HG03521 (cell line): Measurements from ENCODE around the gene ZNF107.
"Not testable (repeated sequence)": the region's sequence is repeated elsewhere in the genome, so short reads cannot be mapped to it uniquely, and the experiment has no call there.

Source experiments
- ATAC-seq: cut with Tn5 transposase; IDR thresholded peaks from one replicate; pipeline ENCODE4 v1.9.1; 2021; ENCODE audit warnings: mild to moderate bottlenecking, moderate library complexity; ENCODE audit not compliant: unreplicated experiment

Gene ZNF107

DNA sequence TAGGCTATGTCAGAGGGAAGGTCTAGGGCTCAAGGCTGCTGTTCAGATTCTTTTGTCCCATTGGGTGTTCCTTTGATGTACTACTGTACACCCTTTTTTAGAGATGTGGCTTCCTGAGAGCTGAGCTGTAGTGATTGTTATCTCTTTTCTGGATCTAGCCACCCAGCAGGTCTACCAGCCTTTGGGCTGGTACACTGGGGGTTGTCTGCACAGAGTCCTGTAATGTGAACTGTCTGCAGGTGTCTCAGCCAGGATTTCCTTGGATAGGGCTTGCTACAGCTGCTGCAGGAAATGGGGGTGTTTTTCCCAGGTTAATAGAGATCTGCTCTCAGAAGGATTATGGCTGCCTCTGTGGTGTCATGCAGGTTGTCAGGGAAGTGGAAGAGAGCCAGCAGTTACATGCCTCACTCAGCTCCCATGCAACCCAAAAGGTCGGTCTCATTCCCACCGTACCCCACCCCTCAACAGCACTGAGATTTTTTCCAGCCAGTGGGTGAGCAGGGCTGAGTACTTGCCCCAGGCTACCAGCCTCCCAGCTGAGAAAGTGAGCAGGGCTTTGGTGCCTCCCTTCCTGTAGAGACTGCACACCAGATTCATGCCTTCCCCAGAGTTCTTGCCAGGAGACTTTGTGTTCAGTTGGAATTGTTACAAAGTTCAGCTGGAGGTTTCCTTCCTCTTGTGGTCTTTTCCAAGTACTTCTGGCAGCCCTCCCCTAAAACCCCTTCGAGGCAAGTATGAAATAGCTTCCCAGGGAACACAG is 63.3 kb downstream of the ZNF107 start:
- no peak for ATAC-seq

DNA sequence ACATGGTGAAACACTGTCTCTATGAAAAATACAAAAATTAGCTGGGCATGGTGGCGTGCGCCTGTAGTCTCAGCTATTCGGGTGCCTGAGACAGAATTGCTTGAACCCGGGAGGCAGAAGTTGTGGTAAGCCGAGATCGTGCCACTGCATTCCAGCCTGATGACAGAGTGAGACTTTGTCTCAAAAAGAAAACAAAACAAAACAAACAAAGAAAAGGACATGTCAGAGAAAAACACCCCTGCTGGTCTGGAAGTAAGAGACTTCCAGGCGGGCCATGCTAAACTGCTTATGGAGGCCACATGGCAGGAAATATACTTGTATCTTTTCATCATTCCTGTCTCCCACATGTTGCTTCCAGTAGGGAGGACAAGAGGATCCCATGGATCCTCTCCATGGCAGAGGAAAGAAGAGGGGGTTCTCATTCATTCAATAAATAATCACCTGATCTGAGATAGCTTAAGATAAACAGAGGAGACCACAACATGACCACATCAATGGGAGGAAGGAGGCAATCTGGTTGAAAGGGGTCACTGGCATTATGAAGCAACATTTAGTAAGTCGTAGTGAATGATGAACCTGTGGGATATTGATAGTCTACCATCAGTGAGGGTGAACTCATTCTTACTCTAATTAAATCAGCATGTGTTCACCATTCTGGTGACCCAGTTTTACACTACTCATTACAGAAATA is 67.8 kb downstream of the ZNF107 start:
- no peak for ATAC-seq

DNA sequence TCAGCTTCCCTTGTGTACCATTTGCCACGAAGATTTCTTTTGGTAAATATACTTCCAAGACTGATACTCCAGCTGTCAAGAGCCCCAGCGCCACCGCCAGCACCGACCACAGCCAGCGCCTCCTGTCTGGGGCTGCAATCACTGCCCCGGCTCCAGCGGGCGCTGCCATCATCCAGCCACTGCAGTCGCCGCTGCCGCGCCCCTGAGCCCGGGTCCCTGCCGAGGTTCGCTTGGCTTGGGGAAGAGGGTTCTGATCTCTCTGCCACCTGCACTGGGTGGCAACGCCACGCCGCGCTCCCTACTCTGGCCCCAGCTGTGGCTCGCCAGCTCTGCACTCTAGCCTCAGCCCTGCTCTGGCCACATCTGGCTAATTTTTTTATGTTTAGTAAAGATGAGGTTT is 70.6 kb downstream of the ZNF107 start:
- ATAC-seq: no peak

DNA sequence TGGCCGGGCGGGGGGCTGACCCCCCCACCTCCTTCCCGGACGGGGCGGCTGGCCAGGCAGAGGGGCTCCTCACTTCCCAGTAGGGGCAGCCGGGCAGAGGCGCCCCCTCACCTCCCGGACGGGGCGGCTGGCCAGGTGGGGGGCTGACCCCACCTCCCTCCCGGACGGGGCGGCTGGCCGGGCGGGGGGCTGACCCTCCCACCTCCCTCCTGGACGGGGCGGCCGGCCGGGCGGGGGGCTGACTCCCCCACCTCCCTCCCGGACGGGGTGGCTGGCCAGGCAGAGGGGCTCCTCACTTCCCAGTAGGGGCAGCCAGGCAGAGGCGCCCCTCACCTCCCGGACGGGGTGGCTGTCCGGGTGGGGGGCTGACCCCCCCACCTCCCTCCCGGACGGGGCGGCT is 72.5 kb downstream of the ZNF107 start:
- ATAC-seq: not testable (repeated sequence)

DNA sequence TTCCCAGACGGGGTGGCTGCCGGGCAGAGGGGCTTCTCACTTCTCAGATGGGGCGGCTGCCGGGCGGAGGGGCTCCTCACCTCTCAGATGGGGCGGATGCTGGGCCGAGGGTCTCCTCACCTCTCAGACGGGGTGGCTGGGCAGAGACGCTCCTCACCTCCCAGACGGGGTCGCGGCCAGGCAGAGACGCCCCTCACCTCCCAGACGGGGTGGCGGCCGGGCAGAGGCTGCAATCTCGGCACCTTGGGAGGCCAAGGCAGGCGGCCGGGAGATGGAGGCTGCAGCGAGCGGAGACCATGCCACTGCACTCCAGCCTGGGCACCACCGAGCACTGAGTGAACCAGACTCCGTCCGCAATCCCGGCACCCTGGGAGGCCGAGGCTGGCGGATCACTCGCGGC is 73.0 kb downstream of the ZNF107 start:
- ATAC-seq: not testable (repeated sequence)

DNA sequence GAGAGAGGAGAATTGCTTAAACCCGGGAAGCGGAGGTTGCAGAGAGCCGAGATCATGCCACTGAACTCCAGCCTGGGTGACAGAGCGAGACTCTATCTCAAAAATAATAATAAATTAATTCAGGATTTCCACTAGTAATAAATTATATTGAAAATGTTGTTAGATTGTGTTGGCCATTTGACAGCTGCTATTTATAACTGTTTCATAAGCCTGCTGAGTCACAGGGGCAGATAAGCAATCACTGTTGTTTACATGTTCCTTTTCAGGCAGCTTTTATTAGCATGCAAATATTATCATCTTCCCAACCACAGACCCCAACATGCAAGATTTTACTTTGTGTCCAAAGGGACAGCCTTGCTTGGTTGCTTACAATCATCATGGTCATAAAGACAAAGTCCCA is 78.7 kb downstream of the ZNF107 start:
- ATAC-seq: no peak

DNA sequence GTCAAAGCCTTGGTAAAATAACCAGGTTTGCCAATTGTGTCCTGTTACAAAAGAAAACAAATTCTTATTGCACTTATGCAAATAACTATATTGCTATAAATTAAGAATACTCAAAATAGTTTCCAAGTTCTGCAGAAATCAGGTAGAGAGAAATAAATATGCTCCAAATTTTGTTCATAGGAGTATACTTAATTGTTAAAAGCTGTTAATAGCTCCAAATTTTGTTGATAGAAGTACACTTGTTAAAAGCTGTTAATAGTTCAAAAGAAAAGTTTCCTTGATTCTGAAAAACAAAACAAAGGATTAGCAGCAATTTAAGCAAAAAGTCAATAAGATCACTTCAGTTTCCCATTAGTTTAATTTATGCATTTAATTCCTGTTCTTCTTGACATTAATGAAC is 81.9 kb downstream of the ZNF107 start:
- no peak for ATAC-seq

DNA sequence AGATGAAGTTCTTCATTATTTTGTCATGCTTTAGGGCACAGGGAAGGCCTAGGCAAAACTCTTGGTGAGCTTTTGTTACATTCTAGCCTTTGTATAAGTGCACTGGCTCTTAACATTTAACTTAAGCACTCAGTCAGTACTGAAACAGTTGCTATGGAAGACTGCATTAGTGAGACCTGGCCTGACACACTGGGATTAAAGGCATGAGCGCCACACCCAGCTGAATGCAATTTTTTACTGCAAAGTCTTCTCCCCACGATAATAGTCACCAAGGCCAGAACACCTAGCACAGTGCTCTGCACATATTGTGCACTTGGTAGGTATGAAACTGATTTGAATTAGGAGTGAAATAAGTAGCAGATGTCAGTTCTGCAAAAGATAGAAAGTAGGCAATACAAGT is 87.1 kb downstream of the ZNF107 start:
- no peak for ATAC-seq

DNA sequence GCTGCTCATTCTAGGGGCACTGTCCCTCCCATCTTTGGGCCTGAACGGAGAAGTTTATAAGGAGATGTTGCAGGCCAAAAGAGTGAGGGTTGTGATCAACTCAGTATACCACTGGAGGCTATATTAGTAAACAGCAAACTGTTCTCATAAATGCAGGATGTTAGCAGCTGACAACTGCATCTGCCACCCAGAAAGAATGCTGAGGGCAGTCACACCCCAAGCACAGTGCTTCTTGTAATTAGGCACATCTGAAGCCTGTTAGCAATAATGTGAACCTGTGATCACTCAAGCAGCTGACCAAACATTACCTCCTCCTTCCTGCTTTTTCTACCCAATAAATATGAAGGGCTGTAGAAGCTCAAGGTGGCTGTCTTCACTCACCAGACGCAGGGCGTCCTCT is 89.9 kb downstream of the ZNF107 start:
- ATAC-seq: no peak

DNA sequence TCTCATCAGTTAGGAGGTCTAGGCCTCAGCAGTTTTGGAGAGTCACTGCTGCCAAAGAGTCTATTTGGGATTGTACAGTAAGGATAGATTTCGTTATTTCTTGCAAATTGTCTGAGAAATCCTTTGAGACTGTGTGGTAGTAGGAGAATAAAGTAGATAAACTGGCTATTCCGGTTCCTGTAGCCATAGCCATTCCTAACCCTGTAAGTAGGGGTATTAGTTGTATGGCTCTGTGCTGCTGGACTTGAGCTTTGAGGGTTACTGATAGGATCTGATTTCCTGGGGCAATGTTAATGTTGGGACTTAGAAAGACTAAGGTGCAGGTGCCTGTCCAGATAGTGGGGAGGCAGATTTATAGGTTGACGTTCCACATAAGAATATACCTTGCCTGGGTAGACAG is 92.2 kb downstream of the ZNF107 start:
- no peak for ATAC-seq
